CD4-positive, alpha-beta T cell treated with Interleukin-2 at 100 ng/mL for 4 hours (primary cell): ENCODE data around the gene PDAP1.
A peak's percentile ranks its signal among the peaks of the same experiment; 100 is the strongest.
"Not testable (repeated sequence)": the region's sequence is repeated elsewhere in the genome, so short reads cannot be mapped to it uniquely, and the experiment has no call there.

Experiments
- DNase-seq: peaks from one replicate; pipeline ENCODE4 v3.0.0-alpha.2; 2020; ENCODE audit warnings: low spot score

Gene PDAP1

DNA sequence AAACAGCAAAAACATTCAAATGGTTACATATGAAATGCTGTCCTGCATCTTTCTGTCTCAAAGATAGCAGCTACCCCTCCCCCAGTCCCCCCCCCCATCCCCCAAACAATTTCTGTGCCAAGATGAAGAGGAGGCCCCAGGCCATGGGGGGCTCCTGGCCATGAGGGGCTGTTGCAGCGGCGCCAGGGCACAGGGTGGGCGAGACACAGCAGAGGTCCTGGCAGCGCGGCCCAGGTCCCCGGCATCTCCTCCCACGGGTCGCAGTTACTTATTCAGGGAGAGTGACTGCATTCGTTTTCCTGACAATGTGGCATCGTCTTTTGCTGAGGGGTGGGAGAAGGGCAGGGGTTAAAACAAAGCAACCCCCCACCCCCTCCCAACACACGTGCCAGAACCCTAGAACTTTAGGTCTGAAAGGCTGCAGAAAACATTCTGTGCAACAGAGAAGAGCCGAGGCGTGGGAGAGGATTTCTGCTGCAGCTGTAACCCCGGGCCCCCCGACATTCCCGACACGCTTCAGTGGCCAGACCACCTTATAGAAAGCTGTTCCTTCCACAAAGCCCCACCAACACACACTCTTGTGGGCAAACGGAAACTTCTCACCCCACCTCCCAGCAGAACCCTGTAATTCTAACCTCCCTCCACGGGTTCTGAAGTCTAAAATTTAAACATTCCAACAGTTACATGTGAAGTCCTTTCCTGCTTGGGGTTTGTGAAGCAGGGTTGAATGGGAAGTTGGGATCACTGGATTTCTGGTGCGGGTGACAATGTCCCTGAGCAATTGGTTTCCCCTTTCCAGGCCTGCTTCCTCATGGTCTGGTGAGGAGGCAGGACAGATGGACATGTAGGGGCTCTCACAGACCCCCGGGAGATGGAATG, 11.7 kb downstream of the PDAP1 start:
- no peak for DNase-seq

DNA sequence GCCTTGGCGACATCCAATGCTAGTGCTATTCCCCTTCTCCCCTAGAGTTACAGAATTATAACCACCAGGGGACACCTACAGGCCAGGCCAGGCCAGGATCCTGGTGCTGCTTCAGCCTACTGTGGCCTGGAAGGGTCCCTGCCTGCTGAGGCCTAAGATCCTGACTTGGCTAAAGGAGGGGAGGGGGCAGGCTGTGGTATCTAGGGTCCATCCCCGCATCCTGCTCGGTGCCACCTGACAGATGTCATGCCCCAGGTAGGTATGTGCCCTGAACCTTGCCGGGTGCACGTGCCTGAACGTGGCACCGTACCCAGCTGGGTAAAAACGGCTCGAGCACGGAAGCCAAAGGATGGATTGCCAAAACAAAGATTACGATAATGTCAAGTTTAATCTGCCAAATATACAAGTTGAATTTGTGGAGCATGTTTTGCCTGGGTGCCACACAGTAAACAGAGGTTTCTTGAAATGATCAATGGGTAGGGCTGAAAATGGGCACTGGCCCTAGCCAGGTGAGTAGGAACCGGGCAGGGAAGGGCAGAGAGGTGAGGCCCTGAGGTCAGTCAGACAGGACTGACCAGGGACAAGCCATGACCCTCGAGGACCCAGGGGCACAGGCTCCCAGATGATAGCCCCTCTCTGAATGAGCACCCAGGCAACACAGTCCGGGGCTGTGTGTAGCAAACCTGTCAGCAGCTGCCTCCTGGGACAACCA, 12.6 kb downstream of the PDAP1 start:
- no peak for DNase-seq

DNA sequence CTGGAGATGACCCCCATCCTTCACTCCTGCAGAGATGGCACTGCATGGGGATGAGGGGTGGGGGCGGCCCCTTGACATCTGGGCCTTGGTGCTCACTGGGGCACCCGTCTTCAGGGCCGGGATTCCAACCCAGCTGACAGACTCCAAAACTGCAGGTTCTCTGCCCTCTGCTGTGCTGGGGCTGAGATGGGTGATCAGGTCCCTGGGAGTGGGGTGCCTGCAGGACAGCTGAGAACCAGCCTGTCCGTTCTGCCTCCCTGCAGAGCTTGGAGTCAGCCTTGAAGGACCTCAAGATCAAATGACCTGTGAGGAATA, 14.3 kb downstream of the PDAP1 start:
- no peak for DNase-seq

DNA sequence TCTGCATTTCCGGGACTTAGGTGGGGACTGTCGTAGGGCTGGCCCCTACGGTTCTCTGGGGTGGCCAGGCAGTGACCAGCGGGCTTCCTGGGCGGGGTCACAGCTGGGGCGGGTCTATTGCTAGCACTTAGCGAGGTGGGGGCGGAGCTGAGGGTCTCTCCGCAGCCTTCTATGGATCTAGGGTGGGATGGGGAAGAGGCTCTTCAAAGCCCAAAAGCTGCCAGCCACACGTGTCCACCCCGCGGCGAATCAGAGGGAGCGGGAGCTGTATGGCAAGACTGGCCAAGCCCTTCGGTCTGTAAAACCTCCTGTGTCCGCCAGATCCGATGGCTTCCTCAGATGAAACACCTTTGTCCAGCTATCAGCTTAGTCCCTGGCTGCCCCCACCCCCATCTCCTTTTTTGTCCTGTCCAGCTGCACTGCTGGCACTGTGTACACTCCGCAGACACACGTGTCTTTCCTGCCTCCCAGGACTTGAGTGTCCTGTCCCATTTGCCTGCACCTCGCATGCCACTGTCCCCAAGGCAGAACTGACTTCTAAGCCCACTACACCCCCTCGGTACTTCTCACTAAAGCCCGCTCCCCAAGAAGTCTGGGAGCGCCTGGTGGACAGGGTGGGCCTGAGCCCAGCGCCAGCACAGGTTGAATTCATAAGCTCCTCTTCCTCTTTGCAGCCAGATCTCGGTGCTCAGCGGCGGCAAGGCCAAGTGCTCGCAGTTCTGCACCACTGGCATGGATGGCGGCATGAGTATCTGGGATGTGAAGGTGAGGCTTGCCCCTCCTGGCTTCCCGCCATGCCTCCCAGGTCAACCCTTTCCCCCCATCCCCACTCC, 14.8 kb downstream of the PDAP1 start:
- no peak for DNase-seq

DNA sequence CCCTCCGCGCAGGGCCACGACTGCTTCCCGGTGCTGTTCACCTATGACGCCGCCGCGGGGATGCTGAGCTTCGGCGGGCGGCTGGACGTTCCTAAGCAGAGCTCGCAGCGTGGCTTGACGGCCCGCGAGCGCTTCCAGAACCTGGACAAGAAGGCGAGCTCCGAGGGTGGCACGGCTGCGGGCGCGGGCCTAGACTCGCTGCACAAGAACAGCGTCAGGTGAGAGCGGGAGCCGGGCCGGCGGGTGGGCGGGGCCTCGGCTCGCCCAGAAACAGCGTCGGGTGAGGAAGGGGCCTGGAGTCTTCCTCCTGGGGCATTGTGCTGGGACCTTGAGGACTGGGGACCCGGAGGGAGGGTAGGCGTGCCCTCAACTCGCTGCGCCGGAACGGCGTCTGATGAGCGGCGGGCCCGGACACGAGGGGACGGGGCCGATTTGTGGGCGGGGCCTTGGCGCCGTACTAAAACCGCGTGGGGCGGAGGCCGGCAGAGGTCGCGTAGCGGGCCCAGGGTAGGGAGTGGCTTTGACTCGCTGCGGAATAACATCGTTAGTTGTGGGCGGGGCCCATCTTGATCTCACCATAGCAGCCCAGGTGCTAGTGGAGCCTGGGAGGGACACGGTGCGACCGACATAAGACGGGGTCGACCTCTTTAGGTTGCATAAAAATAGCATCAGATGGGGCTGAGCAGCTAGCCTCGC, 15.6 kb downstream of the PDAP1 start:
- peak; percentile 87 for DNase-seq

DNA sequence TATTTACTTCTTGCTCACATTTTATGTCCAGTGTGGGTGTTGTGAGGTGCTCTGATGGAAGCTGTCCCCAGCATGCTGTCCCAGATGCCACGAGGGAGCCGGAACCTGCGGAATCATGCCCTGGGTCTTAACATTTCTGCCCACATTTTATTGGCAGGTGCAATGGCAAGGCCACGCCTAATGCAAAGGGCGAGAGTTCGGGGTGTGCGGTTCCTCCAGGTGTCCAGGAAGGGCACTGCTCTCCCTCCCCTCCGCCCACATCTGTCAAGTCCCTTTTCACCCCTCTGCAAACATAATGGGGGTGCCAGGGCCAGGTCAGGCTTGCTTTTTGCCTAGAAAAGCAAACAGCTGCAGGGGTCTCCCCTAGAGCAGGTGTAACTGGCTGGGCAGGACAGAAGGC, 16.4 kb downstream of the PDAP1 start:
- DNase-seq = no peak

DNA sequence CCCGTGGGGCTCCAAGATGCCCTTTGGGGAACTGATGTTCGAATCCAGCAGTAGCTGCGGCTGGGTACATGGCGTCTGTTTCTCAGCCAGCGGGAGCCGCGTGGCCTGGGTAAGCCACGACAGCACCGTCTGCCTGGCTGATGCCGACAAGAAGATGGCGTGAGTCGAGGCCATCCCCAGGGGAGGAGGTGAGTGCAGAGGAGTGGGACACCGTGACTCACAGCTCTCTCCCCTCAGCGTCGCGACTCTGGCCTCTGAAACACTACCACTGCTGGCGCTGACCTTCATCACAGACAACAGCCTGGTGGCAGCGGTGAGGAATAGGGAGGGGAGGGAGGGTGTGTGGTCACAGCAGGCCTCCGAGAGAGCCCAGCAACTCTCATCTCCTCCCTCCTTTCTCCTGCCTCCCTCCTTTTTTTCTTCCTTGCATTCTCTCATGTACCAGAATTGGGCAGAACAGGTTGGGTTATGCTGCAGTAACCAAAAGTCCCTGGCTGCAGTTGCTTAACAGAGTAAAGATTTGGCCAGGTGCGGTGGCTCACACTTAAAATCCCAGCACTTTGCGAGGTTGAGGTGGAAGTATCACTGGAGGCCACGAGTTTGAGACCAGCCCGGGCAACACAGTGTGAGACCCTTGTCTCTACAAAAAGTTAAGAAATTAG, 17.3 kb downstream of the PDAP1 start:
- no peak for DNase-seq

DNA sequence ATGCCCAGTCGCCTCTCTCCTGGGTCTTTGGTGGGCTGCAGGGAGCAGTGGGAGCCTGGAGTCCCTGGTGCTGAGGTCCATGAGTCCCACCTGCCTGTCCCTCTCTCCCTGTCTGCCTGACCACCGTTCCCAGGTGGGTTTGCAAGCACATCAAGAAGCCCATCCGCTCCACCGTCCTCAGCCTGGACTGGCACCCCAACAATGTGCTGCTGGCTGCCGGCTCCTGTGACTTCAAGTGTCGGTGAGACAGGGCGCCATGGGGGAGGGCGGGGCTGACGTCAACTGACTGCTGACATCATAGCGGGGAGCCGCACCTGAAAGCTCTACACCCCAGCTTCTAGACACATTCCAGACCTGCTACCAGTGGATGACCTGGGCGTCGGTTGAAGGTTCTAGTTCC, 18.6 kb downstream of the PDAP1 start:
- no peak for DNase-seq

DNA sequence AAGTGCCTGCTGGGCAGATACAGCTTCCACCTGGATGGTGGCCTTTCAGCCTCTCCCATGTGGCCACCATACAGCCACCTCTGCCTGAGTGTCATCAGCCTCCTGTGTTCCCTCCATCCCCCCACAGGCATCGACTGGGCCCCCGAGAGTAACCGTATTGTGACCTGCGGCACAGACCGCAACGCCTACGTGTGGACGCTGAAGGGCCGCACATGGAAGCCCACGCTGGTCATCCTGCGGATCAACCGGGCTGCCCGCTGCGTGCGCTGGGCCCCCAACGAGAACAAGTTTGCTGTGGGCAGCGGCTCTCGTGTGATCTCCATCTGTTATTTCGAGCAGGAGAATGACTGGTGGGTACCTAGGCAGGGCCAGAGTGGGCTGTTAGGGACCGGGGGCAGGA, 20.5 kb downstream of the PDAP1 start:
- DNase-seq = no peak

DNA sequence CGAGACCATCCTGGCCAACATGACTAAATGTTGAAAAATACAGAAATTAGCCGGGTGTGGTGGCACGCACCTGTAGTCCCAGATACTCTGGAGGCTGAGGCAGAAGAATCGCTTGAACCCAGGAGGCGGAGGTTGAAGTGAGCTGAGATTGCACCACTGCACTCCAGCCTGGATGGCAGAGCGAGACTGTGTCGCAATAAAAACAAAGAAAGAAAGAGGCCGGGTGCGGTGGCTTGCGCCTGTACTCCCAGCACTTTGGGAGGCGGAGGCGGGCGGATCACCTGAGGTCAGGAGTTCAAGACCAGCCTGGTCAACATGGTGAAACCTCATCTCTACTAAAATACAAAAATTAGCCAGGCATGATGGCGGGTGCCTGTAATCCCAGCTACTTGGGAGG, 21.2 kb downstream of the PDAP1 start:
- DNase-seq = not testable (repeated sequence)

DNA sequence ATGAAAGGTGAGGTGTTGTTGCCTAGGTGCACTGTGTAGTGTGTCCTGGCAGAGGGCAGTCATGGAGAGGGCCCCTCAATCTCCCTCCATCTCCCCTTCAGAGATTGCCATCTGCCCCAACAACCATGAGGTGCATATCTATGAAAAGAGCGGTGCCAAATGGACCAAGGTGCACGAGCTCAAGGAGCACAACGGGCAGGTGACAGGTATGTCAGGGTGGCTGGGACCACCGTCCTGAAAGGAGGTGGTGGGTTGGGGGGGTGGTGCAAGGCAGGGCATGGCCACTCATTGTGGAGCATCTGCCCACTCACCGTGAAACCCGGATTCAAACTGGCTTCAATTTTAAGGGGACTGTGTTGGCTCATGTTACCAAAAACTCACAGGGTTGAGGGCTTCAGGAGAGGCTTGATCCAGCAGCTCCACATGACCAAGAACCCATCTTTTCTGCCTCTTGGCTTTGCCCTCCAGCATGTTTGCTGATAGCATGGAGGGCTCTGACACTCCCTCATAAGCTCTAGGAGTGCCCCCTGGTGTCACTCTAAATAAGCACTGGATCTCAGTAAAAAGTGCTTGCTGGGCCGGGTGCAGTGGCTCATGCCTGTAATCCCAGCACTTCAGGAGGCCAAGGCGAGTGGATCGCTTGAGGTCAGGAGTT, 21.7 kb downstream of the PDAP1 start:
- DNase-seq = peak; percentile 54

DNA sequence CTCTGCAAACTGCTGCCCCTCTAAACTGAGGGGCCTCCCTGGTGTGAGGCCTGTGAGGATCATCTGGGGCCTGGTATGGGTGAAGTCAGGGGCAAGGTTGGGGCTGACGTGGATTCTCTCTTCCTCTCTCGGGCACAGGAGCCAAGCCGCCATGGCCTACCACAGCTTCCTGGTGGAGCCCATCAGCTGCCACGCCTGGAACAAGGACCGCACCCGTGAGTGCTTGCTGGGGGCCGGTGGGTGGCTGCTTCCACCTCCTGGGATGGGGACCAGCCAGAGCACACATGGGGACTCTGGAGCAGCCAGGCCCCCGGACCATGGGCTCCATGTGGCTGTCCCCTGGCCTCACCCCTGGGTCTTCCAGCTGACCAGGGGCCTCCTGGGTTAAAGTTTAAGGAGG, 22.8 kb downstream of the PDAP1 start:
- DNase-seq = no peak

DNA sequence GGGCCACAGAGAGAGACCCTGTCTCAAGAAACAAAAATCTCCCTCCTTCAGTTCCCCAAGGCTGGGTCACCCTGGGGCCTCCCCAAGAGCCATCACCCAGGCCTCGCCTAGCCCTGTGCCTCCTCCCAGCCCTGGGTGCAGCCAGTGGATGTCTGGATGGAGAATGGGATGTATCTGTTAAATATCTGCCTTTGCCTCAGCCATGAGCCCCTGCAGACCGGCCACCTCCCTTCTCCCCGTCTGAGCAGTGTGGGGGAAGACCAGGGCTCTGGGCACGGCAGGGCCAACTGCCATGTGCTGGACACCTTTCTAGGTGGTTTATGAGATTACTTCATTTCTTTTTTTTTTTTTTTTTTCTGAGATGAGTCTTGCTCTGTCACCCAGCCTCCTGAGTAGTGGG, 23.9 kb downstream of the PDAP1 start:
- no peak for DNase-seq

DNA sequence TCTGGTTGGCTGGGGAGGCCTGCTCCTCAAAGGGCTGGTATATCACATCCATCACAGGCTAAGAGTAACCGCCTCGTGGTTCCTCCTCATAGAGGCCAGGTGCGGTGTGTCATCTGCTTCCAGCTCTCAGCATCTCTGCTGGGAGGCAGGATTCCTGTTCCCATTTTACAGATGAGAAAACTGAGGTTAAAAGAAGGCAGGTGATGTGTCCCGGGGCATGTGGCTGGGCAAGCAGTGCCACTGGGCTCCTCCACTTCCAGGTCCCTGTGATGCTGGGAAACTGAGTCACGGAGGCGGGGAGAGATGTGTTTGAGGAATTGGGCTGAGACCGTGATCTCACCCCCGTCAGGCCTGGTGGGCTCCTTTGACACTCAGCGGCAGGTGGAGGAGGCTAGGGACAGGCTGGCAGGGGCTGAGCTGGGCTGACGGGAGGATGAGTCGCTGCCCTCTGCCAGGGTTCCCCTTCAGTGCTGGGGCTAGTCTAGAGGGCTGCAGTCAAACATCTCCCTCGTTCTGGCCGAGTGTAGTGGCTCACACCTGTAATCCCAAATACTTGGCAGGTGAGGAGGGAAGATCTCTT, 24.5 kb downstream of the PDAP1 start:
- no peak for DNase-seq

DNA sequence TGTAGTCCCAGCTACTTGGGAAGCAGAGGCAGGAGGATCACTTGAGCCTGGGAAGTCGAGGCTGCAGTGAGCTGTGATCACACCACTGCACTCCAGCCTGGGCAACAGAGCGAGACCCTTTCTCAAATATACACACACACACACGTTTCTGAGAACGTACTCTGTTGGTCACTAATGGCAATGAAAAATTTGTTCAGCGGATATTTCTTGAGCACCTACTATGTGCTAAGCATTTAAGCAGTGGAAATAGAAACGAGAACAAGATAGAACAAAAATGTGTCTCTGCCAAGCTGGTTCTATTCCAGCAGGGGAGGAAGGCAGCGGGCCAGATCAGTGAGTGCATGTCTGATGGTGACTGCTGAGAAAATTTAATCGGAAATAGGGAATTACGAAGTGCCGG, 25.2 kb downstream of the PDAP1 start:
- no peak for DNase-seq

DNA sequence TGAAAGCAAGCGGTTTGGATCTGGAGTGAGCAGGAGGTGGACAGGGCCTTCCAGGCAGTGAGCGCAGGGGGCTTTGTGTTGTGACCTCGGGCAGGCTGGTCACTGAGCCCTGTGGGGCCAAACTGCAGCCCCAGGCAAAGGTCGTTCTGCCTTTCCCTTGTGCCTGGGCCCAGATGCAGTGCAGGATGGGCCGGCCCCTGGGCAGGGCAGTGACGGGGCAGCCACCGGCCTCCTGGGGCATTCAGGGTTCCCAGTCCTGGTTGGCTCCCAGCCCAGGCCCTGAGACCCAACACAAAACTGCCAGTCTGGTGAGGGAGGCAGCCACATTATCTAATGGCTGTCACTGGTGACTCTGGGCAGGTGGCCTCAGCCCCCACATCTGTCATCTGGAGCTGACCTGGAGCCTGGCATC, 26.7 kb downstream of the PDAP1 start:
- no peak for DNase-seq

DNA sequence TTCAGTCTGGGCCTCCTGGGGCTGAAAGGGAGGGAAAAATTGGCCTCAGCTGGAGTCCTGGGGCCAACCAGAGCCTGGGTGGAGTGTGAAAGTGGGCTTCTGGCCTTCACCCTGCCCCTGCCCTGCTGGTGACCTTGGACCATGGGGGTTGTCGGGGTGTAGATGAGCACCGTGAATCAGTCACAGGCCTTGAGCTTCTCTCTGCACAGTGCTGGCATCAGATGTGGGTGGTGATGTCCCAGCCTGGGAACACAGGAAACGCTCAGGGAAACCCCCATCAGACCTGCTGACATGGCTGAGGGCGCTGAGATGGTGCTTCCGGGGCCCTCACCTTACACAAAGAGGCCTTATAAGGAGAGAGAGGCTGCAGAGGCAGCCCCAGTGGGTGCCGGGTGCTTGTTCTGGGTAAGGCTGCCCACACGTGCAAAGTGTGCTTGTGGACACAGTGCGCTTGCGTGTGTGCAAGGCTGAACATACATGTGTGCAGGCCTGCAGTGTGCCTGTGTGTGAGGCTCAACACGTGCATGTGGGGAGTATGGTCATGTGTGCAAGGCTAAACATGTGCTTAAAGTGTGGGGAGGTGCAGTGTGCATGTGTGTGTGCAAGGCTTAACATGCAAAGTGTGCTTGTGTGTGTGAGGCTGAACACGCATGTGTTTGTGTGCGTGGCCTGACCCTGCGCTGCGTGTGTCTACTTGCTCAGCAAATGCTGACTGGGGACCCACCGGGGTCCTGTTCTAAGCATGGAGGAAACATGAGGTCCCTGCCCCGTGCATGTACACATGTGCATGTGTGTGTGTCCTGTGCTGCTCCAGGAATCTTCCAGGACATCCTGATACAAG, 27.4 kb downstream of the PDAP1 start:
- DNase-seq = peak; percentile 94

DNA sequence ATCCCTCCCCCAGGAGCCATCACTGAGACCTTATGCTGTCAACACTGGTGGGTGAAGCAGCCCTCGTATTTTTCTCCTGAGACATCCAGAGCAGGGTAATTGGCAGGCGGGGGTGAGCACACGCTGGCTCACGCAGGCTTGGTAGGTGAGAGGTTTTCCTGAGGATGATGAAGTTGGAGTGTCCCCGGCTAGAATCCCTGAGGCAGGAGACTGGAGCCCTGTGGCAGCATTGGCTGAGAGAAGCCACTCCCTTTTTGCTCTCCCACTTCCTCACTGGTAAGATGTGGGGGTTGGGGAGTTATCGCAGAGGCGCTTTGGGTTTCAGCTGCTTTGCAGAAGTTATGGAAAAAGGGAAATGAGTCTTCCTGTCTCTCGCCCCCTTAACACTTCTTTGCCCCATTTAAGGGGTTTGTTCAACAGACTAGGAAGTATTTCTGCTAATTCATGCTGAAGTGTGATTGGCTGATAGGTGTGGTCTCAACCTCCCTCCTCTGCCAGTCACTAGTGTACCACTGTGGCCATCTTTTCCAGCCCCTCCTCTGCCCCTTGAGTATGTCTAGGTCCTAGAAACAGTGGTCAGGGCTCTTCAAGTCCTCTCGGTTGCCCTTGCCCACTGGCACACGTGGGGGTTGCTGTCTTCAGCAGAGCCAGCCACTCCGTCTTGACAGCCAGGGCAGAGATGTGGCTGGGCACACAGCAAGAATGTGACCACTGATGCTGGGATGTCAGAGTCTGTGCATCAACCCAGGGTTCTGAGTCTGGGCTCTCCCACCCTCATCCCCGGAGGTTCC, 28.2 kb downstream of the PDAP1 start:
- DNase-seq = peak; percentile 49

DNA sequence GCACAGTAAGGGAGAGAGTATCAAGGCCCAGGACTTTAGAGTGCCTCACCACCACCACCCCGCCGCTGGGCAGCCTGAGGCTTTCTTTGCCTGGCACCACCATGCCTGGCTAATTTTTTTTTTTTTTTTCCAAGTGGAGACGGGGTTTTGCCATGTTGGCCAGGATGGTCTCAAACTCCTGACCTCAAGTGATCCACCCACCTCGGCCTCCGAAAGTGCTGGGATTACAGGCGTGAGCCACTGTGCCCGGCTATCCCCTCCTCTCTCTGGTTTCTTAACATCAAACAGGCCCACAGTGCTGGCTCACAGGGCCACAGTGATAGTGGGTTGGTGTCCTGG, 28.7 kb downstream of the PDAP1 start:
- not testable (repeated sequence) for DNase-seq
